Thyroid gland (tissue), 4 donors: ENCODE results near the gene RAB31. TPM values are rescaled to one million over a fixed set of nuclear protein-coding genes. Genes with fewer than 3 reads are reported as not detected.

Source experiments
- DNase-seq, 2 donors: peaks; one replicate each; pipeline ENCODE4 v3.0.0-alpha.2; 2019
- H3K27ac ChIP-seq, 3 donors: fragments of 200-600 bp; sonication (generic); 1 replicate in 2 of 3; 2 replicates in 1 of 3; pipeline ENCODE4 v1.5.1; 2016 to 2019; ENCODE audit warnings: mild to moderate bottlenecking in 1 of 3, moderate library complexity in 1 of 3
- H3K27me3 ChIP-seq: fragments of 200-600 bp; sonication (generic); one replicate; pipeline ENCODE4 v1.5.1; 2019
- H3K36me3 ChIP-seq, 2 donors: fragments of 200-600 bp; sonication (generic); one replicate each; pipeline ENCODE4 v1.5.1; 2016 to 2019
- H3K4me1 ChIP-seq, 2 donors: fragments of 200-600 bp; sonication (generic); one replicate each; pipeline ENCODE4 v1.5.1; 2017 to 2019
- H3K4me3 ChIP-seq, 3 donors: fragments of 200-600 bp; sonication (generic); replicated peaks in 1 of 3; 1 replicate in 2 of 3; 2 replicates in 1 of 3; pipeline ENCODE4 v1.5.1; 2016; ENCODE audit warnings: mild to moderate bottlenecking in 1 of 3
- H3K9me3 ChIP-seq: fragments of 200-600 bp; sonication (generic); one replicate; pipeline ENCODE4 v1.5.1; 2017
- POLR2A ChIP-seq, 2 donors: fragments of 450-650 bp; IDR thresholded peaks; one replicate each; pipeline ENCODE4 v1.6.1; 2017; ENCODE audit warnings: antibody characterized with exemption in 2 of 2, mild to moderate bottlenecking in 2 of 2, moderate library complexity in 1 of 2
- WGBS, 2 donors: methylation state at CpG; one replicate each; pipeline ENCODE4 v1.1.5; 2017; 5-methylcytosine and 5-hydroxymethylcytosine counted together
- intact Hi-C: fragments of 100-400 bp; cut with DNase I; formaldehyde crosslinking; loops from one replicate; pipeline ENCODE4 v1.15.1; 2023
- total RNA-seq, 4 donors: library from RNA; depleted of rRNA; stranded (reverse); fragments of >200 nt; gene quantifications; one replicate each; pipeline ENCODE4 v1.2.3, GENCODE V29; 2016
- TF ChIP-seq, protein P1 (sequence below), 6 experiments: fragments of 200-600 bp in 3 of 6; fragments of 450-650 bp in 3 of 6; sonication (generic) in 3 of 6; IDR thresholded peaks; one replicate each; pipeline ENCODE4 v1.5.1; 2016 to 2019; ENCODE audit warnings: antibody characterized with exemption in 6 of 6, mild to moderate bottlenecking in 2 of 6, inconsistent platforms in 1 of 6, moderate library complexity in 1 of 6

RAB31 gene
- total RNA-seq, 4 donors from 2014 or later: 33.9 to 72.7 (median 40.8) TPM

DNA sequence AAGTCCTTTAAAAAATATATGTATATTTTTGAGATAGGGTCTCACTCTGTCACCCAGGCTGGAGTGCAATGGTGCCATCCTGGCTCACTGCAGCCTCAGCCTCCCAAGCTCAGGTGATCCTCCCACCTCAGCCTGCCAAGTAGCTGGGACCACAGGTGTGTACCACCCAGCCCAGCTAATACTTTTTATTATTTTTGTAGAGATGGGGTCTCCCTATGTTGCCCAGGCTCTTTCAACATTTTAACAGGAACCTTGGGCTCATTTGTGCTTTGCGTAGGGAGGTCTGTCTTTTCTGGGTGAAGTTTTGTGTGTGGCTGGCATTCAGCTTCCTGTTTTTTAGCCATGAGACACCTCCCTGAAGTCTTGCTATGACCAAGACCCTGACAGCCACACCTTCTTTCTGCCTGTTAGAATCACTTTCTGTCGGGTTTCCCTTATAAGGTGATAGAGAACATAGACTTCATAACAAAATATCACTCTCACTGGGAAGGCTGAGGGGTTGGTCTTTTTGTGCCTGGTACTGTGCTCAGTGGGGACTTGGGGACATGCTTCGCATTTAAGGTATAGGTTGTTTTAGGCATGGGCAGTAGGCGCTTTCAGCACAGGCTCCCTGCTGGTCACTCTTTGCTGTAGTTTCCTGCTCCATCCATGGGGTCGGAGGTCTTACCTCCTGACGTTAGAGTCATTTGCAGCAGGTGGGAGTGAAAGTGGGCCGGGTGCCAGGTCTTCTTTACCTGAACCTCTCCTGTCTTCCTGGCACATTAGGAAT lies 3.4 kb downstream of the RAB31 start:
- Histone ChIP-seq H3K27me3 (no peaks in the 10 kb centered on the region), H3K4me3 (no peak overlapping the region), H3K4me1 (peaks cover 37 to 48% of the 10 kb centered on the region in 2 donors), H3K27ac (peak overlapping the region; percentile 85 to 93 (median 91)), H3K36me3 (no peaks in the 10 kb centered on the region), H3K9me3 (no peaks in the 10 kb centered on the region)
- 55 to 57% methylated on average over 5 to 7 of the region's 7 CpGs for WGBS, 2 donors
- intact Hi-C loops: no loop called here
- peak; percentile 66 to 68 for DNase-seq
- no peak for TF ChIP-seq POLR2A (IDR thresholded peaks at IDR 0.05)
- TF ChIP-seq, protein P1, sequence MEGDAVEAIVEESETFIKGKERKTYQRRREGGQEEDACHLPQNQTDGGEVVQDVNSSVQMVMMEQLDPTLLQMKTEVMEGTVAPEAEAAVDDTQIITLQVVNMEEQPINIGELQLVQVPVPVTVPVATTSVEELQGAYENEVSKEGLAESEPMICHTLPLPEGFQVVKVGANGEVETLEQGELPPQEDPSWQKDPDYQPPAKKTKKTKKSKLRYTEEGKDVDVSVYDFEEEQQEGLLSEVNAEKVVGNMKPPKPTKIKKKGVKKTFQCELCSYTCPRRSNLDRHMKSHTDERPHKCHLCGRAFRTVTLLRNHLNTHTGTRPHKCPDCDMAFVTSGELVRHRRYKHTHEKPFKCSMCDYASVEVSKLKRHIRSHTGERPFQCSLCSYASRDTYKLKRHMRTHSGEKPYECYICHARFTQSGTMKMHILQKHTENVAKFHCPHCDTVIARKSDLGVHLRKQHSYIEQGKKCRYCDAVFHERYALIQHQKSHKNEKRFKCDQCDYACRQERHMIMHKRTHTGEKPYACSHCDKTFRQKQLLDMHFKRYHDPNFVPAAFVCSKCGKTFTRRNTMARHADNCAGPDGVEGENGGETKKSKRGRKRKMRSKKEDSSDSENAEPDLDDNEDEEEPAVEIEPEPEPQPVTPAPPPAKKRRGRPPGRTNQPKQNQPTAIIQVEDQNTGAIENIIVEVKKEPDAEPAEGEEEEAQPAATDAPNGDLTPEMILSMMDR (IDR thresholded peaks at IDR 0.05): peak in 1 of 6 experiments; percentile 1

DNA sequence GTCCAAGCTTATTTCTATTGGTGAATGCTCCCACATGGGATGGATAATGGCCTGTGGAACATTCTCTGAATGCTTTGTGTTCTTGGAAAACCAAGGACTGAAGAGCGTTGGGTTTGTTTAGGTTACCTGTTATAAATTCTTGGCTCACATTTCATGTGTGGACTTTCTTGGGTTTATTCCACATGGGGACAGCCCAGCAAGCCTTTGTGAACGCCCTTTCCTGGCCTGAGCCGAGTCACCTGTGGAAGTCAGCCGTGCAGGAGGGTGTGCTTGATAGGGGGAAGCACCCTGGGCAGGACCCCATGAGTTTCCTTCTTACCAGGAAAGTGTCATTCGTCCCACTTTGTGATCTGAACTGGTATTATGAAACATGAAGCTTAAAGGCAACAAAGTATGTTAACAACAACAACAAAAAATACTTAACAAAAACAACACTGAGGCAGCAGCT lies 4.1 kb downstream of the RAB31 start:
- H3K27me3 ChIP-seq: no peaks in the 10 kb centered on the region
- peak; percentile 90 for DNase-seq
- peak overlapping the region; percentile 85 to 93 (median 91) for H3K27ac ChIP-seq
- intact Hi-C loops: no loop called here
- TF ChIP-seq, protein P1 (IDR thresholded peaks at IDR 0.05): no peak
- TF ChIP-seq POLR2A (IDR thresholded peaks at IDR 0.05): peak in 1 of 2 donors; percentile 18
- H3K36me3 ChIP-seq: no peaks in the 10 kb centered on the region
- peaks cover 37 to 48% of the 10 kb centered on the region in 2 donors for H3K4me1 ChIP-seq
- 18 to 34% methylated on average over 5 of the region's 5 CpGs for WGBS, 2 donors
- no peaks in the 10 kb centered on the region for H3K9me3 ChIP-seq
- no peak overlapping the region for H3K4me3 ChIP-seq

DNA sequence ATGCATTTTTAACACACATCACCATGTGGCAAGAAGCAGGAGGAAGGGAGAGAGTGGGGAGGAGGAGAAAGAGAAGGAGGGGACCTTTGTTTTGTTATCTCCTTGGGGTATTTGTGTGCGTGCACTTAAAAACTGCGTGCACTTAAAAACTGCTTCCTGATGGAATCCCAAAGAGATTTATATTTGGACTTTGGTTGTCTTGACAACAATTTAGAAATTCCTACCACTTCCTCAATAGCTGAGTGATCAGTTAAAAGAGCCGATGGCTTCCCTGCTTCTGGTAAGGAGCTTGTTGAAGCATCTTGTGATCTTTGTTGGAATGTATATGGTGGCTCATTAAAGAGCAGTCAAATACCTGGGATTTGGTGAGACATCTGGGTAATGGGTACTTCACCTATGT lies 4.5 kb downstream of the RAB31 start:
- Histone ChIP-seq H3K27me3 (no peaks in the 10 kb centered on the region), H3K4me1 (peaks cover 33 to 46% of the 10 kb centered on the region in 2 donors), H3K4me3 (no peak overlapping the region), H3K27ac (peak overlapping the region; percentile 85 to 93 (median 91)), H3K9me3 (no peaks in the 10 kb centered on the region), H3K36me3 (no peaks in the 10 kb centered on the region)
- TF ChIP-seq, protein P1 (IDR thresholded peaks at IDR 0.05): no peak
- TF ChIP-seq POLR2A (IDR thresholded peaks at IDR 0.05): no peak
- DNase-seq: no peak
- 11 to 14% methylated on average over 3 of the region's 3 CpGs for WGBS, 2 donors
- intact Hi-C loops: no loop called here

DNA sequence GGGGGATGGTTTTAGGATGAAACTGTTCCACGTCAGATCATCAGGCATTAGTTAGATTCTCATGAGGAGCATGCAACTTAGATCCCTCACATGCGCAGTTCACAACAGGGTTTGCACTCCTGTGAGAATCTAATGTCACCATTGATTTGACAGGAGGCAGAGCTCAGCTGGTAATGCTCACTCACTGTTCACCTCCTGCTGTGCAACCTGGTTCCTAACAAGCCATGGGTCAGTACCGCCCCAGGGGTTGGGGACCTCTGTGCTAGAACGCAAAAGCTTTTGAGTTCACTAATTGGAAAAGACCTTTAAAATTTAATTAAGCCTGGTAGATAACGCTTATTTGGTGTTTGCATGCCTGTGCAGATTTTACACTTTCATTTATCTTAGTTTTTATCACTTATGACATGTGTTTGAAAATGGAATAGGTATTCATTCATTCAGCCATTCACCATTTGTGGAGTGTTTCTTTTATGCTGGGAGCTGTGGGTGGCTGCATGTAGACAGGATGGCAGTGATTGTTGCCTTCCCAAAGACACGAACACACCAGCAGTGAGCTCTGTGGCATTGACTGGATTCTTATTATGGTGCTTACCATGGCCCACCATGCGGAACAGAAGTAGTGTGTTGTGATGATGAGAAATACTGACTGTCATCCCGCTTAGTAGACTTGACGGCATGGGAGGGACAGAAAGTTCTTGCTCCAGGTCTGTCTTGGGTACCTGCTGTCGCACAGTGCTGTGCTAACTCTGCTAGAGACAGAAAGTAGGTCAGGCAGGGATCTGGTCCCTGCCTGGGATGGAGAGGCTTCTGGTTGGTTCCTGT lies 6.4 kb downstream of the RAB31 start:
- no peak for TF ChIP-seq POLR2A (IDR thresholded peaks at IDR 0.05)
- TF ChIP-seq, protein P1 (IDR thresholded peaks at IDR 0.05): no peak
- Histone ChIP-seq H3K27ac (no peak overlapping the region), H3K4me3 (no peak overlapping the region), H3K27me3 (no peaks in the 10 kb centered on the region), H3K36me3 (no peaks in the 10 kb centered on the region), H3K9me3 (no peaks in the 10 kb centered on the region), H3K4me1 (peaks cover 29 to 39% of the 10 kb centered on the region in 2 donors)
- no peak for DNase-seq
- intact Hi-C loops: no loop called here
- 94% methylated on average over 10 of the region's 10 CpGs for WGBS, 2 donors

DNA sequence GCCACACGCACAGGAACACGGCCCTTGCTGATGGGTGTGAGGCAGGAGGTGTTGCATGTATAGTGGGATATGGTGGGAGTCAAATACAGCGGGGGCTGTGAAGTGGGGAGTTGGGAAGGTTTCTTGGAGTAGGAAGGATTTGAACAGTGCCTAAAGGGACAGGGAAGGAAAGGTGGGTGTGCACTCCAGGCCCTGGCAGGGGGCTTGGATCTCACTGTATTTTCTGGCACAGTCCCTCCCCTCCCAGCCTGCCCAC lies 6.9 kb downstream of the RAB31 start:
- DNase-seq: no peak
- H3K27ac ChIP-seq: no peak overlapping the region
- no peaks in the 10 kb centered on the region for H3K27me3 ChIP-seq
- no peaks in the 10 kb centered on the region for H3K36me3 ChIP-seq
- WGBS, 2 donors: 96% methylated on average over 3 of the region's 3 CpGs
- H3K4me1 ChIP-seq: peaks cover 25 to 36% of the 10 kb centered on the region in 2 donors
- intact Hi-C loops: no loop called here
- H3K4me3 ChIP-seq: no peak overlapping the region
- no peak for TF ChIP-seq POLR2A (IDR thresholded peaks at IDR 0.05)
- TF ChIP-seq, protein P1 (IDR thresholded peaks at IDR 0.05): no peak
- no peaks in the 10 kb centered on the region for H3K9me3 ChIP-seq
